GM18870 (cell line): ENCODE measurements around the gene TTC28.

Source experiments
- ATAC-seq: cut with Tn5 transposase; IDR thresholded peaks from one replicate; pipeline ENCODE4 v1.9.1; 2021; ENCODE audit warnings: moderate library complexity; ENCODE audit not compliant: unreplicated experiment

Gene TTC28

DNA sequence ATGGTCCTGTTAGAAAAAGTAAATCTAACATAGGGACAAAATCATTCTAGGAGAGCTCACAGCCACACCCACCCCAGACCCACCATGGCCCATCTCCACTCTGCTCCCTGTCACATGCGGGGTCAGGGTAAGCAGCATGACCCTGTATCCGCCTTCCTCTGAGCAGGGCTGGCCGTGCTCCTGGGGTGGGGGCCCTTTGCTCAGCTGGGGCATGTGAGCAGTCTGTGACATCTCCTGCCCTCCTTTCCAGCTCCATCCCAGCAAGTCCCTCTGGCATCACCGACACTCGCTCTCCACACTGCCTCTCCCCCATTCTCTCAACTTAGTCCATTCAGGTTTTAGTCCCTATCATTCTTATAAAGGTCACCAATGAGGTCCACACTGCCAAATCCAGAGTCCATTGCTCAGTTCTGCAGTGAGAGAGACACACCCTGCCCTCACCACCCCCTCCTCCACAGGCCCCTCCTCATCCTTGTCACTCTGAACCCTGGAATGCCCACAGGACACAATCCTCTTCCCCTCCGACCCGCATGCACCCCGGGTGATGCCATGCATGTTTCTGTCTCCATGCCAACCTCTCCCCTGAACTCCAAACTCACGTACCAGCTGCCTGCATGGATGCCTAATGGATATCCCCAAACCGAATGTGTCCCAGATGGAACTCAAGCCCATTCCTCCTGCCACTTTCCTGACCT is 695.5 kb downstream of the TTC28 start:
- ATAC-seq: no peak

DNA sequence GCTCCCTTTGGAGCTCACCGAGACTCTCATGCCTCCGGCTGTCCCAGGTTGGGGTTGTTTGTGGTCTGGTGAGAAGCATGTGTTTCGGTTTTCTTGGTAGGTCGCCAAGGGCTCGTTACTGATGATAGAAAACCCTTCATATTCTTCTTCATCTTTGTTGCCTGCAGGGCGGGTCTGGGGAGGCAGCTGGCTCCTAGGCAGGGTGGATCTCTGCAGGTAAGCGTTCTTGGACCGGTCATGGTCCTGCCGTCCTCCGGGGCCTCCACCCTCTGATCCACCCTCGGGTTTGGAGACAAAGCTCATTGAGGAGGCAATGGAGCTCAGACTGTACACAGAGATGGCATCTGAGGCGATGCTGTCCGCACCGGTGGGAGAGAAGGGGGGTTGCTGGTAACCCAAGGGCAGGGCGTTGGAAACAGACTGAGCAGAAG is 696.3 kb downstream of the TTC28 start:
- ATAC-seq: no peak

DNA sequence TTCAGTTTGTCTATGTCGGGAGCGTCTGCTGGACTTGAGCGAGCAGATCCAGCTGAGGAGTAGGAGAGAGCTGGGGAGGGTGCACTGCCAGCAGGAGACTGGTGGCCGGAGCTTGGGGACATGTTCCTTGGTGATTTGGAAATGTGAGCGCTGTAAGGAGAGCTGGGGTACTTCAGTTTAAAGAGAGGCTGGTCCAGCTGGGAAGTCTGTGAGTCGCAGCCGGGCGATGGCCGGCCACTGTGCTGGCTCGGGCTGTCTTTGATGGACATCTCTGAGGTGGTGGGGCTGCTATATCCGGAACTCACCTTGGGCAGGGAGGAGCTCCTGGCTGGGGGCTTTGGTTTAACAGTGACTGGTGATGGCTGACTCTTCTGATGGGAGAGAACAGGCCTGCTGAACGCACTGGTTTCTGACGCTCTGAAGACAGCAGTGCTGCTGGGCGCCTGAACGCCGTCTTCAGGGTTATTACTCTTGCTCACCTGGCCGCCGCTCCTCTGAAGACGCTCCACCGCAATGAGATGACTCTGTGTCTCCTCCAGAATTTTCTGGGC is 696.9 kb downstream of the TTC28 start:
- ATAC-seq: no peak

DNA sequence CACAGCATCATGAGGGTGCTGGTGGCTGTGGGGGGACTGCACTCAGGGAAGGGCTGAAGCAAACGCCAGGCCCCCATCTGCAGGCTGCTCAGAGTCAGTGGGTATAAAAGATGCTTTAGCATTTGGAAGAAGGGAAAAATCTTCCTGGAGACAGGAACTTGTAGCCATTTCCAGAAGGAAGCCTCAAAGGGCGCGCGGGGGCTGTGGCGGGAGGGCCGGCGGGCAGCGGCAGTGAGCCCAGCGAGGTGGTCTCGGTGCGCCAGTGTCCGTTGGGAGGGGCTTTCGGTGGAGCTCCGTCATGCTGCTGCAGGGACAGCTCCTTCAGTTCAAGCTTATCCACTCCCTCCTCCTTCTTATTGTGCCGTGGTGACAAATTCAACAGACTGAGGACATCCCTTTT is 697.5 kb downstream of the TTC28 start:
- ATAC-seq: no peak

DNA sequence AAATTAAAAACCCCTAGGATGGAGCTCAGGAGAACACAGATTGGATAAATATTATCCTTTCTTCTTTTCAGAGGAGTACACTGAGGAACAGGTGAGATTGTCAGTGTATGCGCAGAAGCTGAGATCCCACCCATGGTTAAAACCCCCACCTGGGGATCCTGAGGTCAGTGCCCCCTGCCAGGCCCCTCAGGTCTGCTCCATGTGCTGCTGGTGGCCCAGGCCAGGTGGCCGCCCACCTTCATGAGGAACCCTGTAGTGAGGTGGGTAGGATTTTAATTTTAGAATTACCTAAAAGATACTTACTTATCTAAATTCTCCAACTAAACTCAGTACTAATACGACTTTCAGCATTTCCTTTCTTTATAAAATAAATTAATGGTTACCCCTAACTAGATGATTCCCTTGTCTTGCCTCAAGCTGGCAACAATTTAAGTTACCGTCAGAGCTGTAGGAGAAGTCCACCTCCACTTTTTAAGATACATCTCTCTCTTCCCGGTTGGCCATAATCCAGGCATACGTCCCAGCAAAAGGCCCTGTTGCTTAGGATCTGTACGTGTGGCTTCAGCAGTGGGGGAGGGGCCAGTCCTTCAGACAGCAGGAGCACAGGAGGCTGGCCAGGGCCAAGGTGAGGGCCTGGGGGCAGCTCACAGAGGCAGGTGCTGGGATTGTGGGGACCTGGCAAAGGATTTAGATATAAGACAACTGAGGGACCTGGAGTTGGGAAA is 699.1 kb downstream of the TTC28 start:
- no peak for ATAC-seq

DNA sequence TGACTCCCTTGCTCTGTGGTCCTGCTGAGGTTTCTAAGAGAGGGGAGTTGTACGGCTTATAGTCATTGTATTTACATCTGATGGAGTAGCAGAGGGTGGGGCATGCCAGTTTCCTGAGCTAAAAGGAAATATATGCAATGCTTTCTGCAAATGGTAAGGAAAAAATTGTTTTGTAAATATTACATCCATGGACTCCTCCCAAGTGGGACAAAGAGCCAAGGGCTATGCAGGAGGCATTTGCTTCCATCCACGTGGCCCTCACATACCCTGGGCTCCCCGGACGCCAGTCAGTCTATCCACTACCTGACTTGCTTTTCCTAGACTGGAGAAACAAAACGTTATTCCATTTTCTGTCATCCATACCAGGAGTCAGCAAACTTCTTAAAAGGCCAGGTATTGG is 700.8 kb downstream of the TTC28 start:
- no peak for ATAC-seq

DNA sequence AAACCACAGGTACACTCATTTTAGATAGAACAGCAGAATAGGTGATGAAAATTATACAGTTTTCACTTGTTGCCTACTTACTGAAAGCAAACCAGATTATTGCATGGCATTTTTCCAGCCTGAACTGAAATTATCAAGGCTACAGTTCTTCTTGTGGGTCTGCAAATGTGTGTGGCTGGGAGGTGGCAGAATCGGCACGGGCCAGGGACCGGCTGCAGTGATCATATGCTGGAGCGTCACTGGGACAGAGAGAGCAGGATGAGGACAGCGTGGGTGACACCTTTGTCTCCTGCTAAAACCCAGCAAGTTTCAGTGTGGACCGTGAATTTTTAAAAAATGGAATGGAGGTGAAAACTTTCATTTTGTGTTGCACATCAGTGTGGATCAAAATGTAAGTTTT is 701.3 kb downstream of the TTC28 start:
- no peak for ATAC-seq

DNA sequence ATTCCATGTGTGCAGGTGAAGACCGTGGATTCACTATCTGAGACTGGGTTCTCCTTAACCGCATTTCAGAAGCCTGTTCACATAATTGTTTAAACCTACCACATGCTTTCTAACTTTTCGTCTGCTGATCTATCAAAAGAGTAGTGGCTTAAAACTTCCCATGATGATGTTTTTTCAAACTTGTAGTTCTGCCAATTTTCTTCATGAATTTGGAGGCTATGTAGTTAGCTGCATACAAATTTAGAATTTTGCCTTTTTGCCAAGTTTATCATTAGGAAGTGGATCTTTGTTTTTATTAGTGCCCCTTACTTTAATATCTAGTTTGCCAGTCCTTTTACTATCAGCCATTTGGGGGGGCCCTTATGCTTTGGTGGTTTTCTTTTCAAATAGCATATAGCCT is 703.1 kb downstream of the TTC28 start:
- no peak for ATAC-seq

DNA sequence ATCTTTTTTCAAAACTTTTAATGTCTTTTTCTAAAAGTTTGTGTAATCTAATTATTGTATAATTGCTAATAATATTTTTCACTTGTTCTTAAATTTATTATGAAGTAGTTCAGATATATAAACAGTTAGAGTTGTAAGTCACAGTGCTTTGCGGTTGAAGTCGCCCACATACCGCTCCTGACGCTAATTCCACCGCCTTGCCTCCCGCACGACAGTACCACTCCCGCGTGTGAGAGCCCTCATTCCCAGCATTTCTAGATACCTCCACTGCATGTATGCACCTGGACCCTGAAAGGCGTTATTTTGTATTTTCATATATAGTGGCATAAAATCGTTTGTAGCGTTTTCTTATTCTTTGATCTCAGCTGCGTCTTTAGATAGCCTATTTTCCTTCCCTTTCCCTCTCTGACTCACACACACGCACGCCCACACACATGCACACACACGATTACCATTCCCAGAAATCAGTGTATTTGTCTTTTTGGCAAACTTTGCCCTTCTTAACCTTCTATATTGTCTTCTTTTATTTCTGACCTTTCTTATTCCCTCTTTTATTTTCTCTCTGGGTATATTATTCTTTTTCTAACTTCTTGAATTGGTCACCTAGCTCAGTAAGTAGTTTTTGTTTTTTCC is 704.1 kb downstream of the TTC28 start:
- ATAC-seq: no peak

DNA sequence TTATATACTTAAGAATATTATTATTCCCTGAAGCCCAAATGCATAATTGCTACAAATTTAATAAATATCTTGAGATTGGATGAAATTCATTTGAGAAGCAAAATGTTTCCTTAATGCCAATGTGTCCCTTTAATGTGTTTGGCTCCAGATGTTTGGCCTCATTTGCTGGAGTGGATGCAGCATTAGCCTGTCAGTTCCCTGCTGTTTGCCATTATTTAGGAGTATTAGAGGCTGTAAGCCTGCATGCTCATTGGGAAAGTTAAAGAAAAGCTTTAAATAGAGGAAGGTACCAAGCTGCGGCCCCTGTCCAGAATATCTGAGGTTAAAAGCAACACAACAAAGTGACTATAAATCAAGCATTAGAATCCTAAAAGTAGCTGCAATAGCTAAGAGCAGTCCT is 705.8 kb downstream of the TTC28 start:
- ATAC-seq: no peak

DNA sequence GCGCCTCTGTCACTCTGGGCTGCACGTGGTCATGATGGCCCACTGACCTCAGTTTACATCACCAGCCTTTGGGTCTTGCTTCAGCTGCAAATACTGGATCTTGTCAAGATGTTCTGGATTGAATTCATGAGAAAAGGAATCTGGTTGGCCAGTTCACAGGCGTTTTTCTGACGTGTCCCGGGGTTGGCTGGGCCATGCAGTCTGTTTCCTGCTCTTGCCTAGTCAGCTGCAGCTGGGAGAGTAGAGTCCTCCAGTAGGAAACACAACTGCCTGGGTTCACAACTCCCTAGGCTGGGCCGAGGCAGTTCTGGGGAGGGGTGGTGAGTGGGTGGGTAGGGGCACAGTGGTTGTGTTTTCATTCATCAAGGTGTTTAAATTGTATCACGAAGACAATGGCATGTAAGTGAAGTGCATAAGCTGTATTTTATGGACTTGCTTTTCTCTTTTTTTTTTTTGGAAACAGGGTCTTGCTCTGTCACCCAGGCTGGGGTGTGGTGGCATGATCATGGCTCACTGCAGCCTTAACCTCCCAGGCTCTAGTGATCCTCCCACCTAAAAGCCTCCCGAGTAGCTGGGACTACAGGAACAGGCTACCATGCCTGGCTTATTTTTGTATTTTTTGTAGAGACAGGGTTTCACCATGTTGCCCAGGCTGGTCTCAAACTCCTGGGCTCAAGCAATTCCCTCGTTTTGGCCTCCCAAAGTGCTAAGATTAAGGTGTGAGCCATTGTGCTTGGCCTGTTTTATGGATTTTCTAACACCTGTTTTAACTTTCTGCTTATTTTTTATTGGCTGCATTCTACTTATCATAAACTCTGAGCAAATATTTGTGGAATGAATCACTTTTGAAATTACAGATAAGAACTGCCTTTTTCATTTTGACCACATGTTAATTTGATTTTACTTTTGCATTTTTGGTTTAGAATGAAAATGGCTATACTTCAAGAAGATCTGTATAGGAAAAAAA is 706.6 kb downstream of the TTC28 start:
- ATAC-seq: no peak

DNA sequence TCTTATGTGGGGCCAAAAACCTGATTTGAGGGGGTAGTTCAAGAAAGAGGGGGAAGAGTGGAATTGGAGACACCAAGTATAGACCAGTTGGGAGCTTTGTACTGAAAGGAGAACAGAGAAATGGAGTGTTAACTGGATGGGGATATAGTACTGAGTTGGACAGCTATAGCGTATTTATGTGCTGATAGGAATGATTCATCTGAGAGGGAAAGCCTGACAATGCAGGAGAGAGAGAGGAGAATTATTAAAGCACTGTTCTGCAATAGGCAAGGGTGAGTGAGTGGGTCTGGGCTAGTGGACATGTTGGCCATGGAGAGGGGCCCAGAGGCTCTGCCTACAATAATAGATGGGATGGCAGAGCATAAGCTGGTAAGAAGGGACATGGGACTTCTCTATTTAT is 707.7 kb downstream of the TTC28 start:
- ATAC-seq: no peak

DNA sequence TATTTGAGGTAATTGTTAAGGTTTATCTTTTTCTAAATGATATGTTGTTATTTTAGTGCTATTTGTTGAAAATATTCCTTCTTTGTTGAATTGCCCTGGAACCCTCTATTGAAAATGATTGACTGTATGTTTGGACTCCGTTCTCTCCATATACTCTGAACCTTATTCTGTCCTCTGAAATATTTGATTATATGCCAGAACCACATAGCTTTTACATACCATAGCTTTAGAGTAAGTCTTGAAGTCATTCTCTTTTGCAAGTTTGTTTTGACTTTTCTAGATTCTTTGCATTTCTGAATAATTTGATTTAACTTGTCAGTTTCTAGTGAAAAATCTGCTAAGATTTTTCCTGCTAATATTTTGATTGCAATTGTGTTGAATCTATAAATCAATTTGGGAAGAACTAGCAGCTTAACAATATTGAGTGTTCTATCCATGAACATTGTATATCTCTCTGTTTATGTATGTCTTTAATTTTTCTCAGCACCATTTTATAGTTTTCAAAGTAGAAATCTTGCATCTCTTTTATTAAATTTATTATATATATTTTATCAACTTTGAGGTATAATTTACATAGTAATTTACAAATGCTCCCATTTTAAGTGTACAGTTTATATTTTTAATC is 708.9 kb downstream of the TTC28 start:
- no peak for ATAC-seq

DNA sequence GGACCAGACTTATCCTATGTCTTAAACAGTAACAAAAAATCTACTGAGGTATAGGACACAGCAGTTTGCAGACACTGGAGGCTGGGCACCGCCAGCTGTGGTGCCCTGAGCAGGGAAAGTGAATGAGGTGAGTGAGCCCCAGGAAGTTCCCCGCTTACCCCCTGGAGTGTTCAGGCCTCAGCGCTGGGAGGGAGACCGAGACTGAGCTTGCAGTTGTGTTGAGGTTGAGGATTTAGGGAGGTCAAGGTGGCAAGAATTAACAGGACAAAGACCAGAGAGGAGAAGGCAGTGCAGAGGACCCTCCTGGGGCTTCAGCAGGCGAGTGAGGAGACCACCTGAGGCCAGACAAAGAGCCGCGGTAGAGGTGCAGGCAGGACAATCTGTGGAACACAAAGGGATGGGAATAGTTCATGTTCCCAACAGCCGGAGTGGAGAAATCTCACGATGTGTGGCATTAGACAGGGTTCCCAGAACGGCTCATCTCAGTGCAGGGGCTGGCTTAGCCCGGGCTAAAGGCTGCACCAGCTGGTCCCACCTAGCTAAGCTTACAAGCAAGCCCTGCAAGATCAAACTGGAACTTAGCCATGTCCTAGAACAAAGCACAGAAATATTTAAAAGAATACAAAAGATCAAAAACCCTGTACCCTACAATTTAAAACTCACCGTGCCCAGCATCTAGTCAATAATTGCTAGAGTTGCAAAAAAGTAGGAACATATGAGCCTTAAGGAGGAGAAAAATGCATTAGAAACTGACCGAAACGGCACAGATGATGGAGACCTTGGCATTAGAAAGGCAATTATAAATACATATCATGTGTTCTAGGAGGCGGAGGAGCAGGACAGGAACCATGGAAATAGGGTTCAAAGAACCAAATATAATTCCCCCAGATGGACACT is 713.2 kb downstream of the TTC28 start:
- ATAC-seq: no peak

DNA sequence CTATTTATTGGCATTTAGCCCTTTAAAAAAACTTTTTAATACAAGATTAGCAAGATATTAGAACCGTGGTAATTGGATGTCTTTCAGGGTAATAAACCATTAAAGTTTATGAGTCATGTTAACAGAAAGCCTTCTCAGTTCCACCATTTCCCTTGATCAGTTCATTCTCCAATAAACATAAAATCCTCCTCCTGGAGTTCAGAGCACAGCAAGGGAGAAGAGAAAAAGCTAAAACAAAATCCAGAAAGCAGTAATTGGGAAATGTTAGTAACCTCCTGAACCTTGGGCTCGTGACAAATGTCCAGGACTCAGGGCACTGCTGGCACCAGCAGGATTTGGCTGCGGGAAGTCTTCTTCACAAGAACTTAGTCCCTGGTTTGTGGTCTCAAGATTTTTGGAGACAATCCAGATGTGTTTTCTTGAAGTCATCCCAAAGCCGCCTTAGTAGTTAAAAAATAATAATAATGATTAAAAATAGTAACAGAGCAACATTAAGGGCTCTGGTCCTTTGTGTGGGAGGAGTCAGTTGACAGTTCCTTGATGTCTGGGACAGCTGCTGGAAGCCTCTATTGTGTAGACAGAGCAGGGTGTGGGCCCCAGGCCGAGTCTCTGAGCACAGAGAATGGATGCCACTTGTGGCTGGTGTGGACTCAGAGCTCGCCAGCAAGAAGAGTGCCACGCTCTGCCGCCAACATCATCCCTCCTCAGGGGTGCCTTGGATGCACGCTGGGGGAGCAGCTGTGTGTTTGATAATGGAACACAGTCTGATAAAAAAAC is 717.2 kb downstream of the TTC28 start:
- ATAC-seq: no peak

DNA sequence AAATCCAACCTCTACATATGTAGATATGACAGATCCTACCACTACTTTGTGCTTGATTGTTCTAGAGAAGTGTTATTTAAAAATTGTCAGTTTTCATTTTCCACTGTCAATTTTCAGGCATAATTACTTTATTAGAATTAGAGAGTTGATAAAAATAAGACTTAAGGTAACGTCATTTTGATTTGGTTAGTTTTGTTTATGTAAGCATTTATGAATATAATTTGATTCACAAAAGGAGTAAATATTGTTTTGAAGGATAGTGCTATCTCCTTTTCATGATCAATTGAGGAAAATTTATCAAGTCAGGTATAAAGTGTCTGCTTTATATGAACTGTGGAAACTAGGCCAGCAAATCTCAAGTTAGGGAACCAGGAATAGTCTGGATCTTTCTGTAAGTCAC is 718.0 kb downstream of the TTC28 start:
- no peak for ATAC-seq

DNA sequence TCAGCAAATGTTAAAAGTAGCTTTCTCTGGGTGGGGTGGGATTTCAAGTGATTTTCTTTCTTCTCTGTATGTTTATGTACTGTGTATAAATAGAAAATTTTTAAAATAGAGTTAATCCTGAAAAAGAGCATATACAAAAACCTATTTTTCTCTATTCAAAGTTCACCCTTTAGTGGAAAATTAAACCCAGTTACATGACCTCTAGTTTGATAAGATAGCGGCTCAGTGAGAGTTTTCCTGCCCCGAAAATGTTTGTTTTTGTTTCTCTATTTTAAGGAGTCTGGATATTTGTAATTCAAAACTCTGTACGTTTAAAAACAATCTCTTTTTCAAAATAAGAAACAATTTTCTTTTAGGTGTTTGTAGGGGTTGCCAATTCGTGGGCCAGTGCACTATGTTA is 718.5 kb downstream of the TTC28 start:
- no peak for ATAC-seq

DNA sequence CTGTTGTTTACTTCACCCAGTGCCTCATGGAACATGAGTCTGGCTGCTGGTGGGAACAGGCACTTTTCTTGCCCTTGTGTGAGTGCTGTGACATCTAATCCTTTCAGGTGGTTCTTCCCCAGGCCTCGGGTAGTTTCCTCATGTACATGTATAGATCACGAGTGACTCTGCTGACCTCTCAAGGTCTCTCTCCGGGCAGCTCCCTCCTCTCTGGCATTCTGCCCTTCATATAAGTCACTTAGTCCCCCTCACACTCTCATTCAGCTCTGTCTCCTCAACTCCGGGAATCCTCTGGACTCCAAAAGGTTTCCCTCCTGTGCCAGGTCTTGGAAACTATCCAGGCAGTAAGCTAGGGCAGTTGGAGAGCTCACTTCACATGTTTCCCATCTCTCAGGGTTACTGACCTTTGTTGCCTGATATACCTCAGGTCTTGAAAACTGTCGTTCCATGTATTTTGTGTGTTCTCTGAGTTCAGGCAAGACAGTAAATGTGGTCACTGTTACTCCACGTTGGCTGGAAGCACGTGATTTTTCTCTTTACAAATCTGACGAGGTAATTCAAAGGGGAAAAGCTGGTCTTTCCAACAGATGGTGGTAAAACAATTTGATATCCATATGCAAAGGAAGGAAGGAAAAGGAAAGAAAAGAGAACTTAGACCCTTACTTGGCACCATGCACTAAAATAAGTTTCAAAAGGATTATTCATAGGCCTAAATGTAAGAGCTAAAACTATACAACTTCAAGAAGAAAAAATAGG is 720.1 kb downstream of the TTC28 start:
- ATAC-seq: no peak
